Glutamatergic neuron (in vitro differentiated cells): ENCODE measurements around the gene TP63. TPM values are rescaled to one million over a fixed set of nuclear protein-coding genes. Genes with fewer than 3 reads are reported as not detected.

Experiments
- DNase-seq: peaks from one replicate; pipeline ENCODE4 v3.0.0; 2022
- H3K27ac Mint-ChIP-seq: one replicate; pipeline ENCODE4 v1.8.0; 2020; ENCODE audit warnings: mild to moderate bottlenecking, mixed read lengths, inconsistent platforms; ENCODE audit not compliant: unreplicated experiment
- H3K27me3 Mint-ChIP-seq: one replicate; pipeline ENCODE4 v1.8.0; 2020; ENCODE audit warnings: mild to moderate bottlenecking, moderate library complexity, mixed read lengths, inconsistent platforms; ENCODE audit not compliant: unreplicated experiment
- H3K36me3 Mint-ChIP-seq: one replicate; pipeline ENCODE4 v1.8.0; 2020; ENCODE audit warnings: mild to moderate bottlenecking, mixed read lengths, inconsistent platforms; ENCODE audit not compliant: unreplicated experiment
- H3K4me1 Mint-ChIP-seq: one replicate; pipeline ENCODE4 v1.8.0; 2020; ENCODE audit warnings: mild to moderate bottlenecking, low read depth, mixed read lengths, inconsistent platforms; ENCODE audit not compliant: unreplicated experiment
- H3K4me3 Mint-ChIP-seq: one replicate; pipeline ENCODE4 v1.8.0; 2020; ENCODE audit warnings: mild to moderate bottlenecking, mixed read lengths, inconsistent platforms; ENCODE audit not compliant: unreplicated experiment
- H3K9me3 Mint-ChIP-seq: one replicate; pipeline ENCODE4 v1.8.0; 2020; ENCODE audit warnings: mild to moderate bottlenecking, moderate library complexity, mixed read lengths, inconsistent platforms; ENCODE audit not compliant: unreplicated experiment
- total RNA-seq: library from RNA; stranded (reverse); fragmentation: NEBNext Ultra II Directional; extraction: Animal tissue kit (Norgen Biotek cat#: 25700); gene quantifications from one replicate; pipeline ENCODE4 v1.2.1, GENCODE V29; 2021; ENCODE audit not compliant: unreplicated experiment
- TF ChIP-seq, protein P1 (sequence below): fragments of 200-600 bp; sonication (generic); IDR thresholded peaks from one replicate; pipeline ENCODE4 v1.5.0; 2021; ENCODE audit not compliant: partially characterized antibody, unreplicated experiment

The TP63 gene
- total RNA-seq, 1 donor from 2014 or later: not detected

DNA sequence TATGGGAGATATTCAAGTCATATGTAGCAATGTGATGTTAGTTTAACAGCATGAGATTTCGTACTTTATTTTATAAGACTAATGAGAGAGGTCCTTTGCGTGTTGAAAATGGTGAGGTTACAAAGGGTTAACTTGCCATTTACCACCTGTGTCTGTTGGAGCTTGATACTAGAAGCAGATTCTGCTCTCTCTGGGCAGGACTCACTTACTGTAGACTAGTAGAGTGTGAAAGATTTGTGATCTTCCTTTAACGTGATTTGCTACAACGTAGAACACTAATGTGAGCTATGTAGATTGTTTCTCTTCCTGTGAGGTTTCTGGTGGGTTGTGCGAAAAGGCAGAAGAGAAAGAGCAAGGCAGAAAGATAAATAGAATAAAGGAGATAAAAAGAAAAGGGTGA lies 1.1 kb downstream of the TP63 start:
- H3K27me3 Mint-ChIP-seq: no peaks in the 10 kb centered on the region
- no peaks in the 10 kb centered on the region for H3K9me3 Mint-ChIP-seq
- H3K36me3 Mint-ChIP-seq: no peaks in the 10 kb centered on the region
- TF ChIP-seq, protein P1, sequence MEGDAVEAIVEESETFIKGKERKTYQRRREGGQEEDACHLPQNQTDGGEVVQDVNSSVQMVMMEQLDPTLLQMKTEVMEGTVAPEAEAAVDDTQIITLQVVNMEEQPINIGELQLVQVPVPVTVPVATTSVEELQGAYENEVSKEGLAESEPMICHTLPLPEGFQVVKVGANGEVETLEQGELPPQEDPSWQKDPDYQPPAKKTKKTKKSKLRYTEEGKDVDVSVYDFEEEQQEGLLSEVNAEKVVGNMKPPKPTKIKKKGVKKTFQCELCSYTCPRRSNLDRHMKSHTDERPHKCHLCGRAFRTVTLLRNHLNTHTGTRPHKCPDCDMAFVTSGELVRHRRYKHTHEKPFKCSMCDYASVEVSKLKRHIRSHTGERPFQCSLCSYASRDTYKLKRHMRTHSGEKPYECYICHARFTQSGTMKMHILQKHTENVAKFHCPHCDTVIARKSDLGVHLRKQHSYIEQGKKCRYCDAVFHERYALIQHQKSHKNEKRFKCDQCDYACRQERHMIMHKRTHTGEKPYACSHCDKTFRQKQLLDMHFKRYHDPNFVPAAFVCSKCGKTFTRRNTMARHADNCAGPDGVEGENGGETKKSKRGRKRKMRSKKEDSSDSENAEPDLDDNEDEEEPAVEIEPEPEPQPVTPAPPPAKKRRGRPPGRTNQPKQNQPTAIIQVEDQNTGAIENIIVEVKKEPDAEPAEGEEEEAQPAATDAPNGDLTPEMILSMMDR: no peak
- H3K4me1 Mint-ChIP-seq: peaks cover 1% of the 10 kb centered on the region
- no peak for DNase-seq
- no peak overlapping the region for H3K27ac Mint-ChIP-seq
- H3K4me3 Mint-ChIP-seq: no peak overlapping the region

DNA sequence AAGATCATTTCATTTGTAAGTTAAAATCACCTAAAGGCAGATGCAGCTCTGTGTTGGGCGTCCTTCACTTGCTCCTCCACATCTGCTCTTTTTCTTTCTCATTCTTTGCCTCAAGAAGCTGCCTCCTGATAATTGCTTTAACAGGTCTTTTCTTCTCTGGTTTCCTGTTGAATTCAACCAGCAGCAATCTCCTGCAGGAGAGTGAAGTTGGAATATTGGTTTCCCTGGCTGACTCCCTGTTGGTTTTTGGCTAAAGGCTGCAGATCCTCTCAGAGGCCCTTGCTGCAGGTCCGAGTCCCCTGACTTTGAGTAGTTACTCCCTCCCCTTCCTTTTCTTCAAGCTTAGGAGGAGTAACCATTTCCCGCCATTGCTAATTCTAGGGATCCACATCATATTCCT lies 4.2 kb downstream of the TP63 start:
- Mint-ChIP-seq H3K9me3 (no peaks in the 10 kb centered on the region), H3K27me3 (no peaks in the 10 kb centered on the region), H3K4me1 (peaks cover 4% of the 10 kb centered on the region), H3K36me3 (no peaks in the 10 kb centered on the region), H3K27ac (no peak overlapping the region), H3K4me3 (no peak overlapping the region)
- TF ChIP-seq, protein P1: no peak
- no peak for DNase-seq

DNA sequence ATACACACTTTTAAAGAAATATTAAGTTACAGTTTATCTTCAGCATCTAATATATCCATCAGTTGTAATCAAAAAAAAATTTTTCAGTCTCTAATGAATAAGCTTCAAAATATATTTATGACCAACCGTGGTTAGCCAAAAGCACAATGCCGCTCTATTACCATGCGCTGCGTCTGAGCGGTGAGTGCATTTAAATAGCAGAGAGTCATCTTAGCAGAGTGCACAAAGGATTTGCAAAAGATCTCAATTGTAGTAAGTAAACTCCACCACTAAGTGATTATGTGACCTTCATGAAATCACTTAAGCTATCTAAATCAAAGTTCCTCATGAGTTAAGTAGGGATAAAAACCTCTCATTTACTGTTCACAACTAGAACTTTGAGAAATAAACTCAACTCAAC lies 4.9 kb downstream of the TP63 start:
- Mint-ChIP-seq H3K9me3 (no peaks in the 10 kb centered on the region), H3K27ac (no peak overlapping the region), H3K36me3 (no peaks in the 10 kb centered on the region), H3K27me3 (no peaks in the 10 kb centered on the region), H3K4me3 (no peak overlapping the region), H3K4me1 (peaks cover 4% of the 10 kb centered on the region)
- no peak for DNase-seq
- TF ChIP-seq, protein P1: no peak

DNA sequence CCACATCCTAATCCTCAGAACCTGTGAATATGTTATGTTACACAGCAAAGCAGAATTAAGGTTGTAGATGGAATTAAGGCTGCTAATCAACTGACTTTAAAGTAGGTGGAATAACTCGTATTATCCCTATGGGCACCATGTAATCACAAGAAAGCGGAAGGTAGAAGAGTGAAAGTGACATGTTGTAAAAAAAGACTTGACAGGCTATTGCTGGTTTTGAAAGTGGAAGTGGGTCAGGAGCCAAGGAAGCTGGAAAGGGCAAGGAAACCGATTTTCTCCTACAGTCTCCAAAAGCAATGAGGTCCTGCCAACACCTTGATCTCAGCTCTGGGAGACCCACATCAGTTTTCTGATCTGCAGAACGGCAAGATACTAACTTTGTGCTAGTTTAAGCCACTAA lies 6.6 kb downstream of the TP63 start:
- H3K27ac Mint-ChIP-seq: no peak overlapping the region
- TF ChIP-seq, protein P1: no peak
- no peaks in the 10 kb centered on the region for H3K9me3 Mint-ChIP-seq
- no peaks in the 10 kb centered on the region for H3K36me3 Mint-ChIP-seq
- no peak for DNase-seq
- H3K4me3 Mint-ChIP-seq: no peak overlapping the region
- no peaks in the 10 kb centered on the region for H3K27me3 Mint-ChIP-seq
- H3K4me1 Mint-ChIP-seq: peaks cover 4% of the 10 kb centered on the region

DNA sequence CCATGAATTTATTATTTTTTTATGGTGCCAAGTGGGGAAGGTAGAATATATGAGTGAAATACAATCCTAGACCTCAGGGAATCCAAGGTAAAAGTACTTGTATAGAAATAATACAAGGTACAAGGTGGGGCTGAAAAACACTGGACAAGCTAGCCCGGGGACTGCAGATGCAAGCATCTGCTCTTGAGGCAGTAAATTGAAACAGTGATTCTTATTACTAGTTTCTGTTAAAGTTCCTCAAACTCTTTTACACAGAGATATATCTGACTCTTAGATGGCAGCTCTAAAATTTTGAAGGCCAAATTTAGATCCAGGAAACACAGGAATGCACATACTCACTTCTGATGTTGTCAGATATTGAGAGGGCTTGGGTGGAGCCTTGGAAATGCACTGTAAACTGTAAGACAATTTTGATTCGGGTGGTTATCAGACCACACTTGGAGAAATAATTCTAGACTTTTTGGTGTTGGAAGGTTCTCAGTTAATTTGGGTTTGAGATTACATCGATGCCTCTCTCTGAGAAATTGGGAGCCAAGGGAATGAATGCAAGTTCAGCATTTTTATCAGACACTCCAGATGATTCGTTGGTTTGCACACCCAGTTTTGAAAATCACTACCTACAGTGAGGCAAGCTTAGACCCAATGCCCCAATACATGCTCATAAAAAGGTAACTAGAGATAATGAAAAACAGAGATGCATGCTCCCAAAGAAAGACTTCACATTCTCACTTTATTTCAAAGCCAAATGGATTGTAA lies 7.3 kb downstream of the TP63 start:
- Mint-ChIP-seq H3K27ac (no peak overlapping the region), H3K36me3 (no peaks in the 10 kb centered on the region)
- TF ChIP-seq, protein P1: no peak

More for the DNA sequence above, 7.3 kb downstream of the TP63 start:
- Mint-ChIP-seq H3K9me3 (no peaks in the 10 kb centered on the region), H3K27me3 (no peaks in the 10 kb centered on the region), H3K4me1 (peaks cover 4% of the 10 kb centered on the region), H3K4me3 (no peak overlapping the region)
- no peak for DNase-seq
